Measurements from ENCODE around the gene GALNT13.

GALNT13 gene

GRCh38 chr2:154336201-154336600, 464.5 kb downstream of the GALNT13 start:
- DNase-seq = no peak

GRCh38 chr2:154338352-154338967, 466.7 kb downstream of the GALNT13 start:
- no peak for DNase-seq

- no peak for DNase-seq
Observed at GRCh38 chr2:154343282-154343681, 471.6 kb downstream of the GALNT13 start.

- DNase-seq = no peak
Observed at GRCh38 chr2:154350911-154351310, 479.2 kb downstream of the GALNT13 start.

- DNase-seq = no peak
Observed at GRCh38 chr2:154361276-154361675, 489.6 kb downstream of the GALNT13 start.

- no peak for DNase-seq
Observed at GRCh38 chr2:154368153-154368552, 496.4 kb downstream of the GALNT13 start.

- DNase-seq = no peak
Observed at GRCh38 chr2:154370873-154371272, 499.2 kb downstream of the GALNT13 start.

- no peak for DNase-seq
Observed at GRCh38 chr2:154374416-154374815, 502.7 kb downstream of the GALNT13 start.

GRCh38 chr2:154375579-154375931, 503.8 kb downstream of the GALNT13 start:
- DNase-seq = no peak

- no peak for DNase-seq
Observed at GRCh38 chr2:154381931-154382794, 510.4 kb downstream of the GALNT13 start.

- DNase-seq = no peak
Observed at GRCh38 chr2:154386186-154386585, 514.5 kb downstream of the GALNT13 start.

GRCh38 chr2:154391051-154391450, 519.3 kb downstream of the GALNT13 start:
- no peak for DNase-seq

- DNase-seq = no peak
Observed at GRCh38 chr2:154392256-154392655, 520.5 kb downstream of the GALNT13 start.

- no peak for DNase-seq
Observed at GRCh38 chr2:154394600-154394999, 522.9 kb downstream of the GALNT13 start.

- no peak for DNase-seq
Observed at GRCh38 chr2:154400563-154401290, 529.0 kb downstream of the GALNT13 start.

- DNase-seq = no peak
Observed at GRCh38 chr2:154402213-154402612, 530.5 kb downstream of the GALNT13 start.

- DNase-seq = no peak
Observed at GRCh38 chr2:154403242-154403790, 531.6 kb downstream of the GALNT13 start.

- DNase-seq = no peak
Observed at GRCh38 chr2:154408786-154409185, 537.1 kb downstream of the GALNT13 start.

- no peak for DNase-seq
Observed at GRCh38 chr2:154422251-154422650, 550.5 kb downstream of the GALNT13 start.

GRCh38 chr2:154425994-154426393, 554.3 kb downstream of the GALNT13 start:
- no peak for DNase-seq

GRCh38 chr2:154427453-154427852, 555.7 kb downstream of the GALNT13 start:
- DNase-seq = no peak

- no peak for DNase-seq
Observed at GRCh38 chr2:154428022-154428421, 556.3 kb downstream of the GALNT13 start.

- no peak for DNase-seq
Observed at GRCh38 chr2:154433010-154433409, 561.3 kb downstream of the GALNT13 start.

- no peak for DNase-seq
Observed at GRCh38 chr2:154437104-154437503, 565.4 kb downstream of the GALNT13 start.
